Measurements from ENCODE around the gene BNC2.

Gene BNC2

GRCh38 chr9:16575142-16575985 lies 295.1 kb downstream of the BNC2 start:
- Histone ChIP-seq H3K27me3 (ENCODE audit: insufficient read depth, poor library complexity, severe bottlenecking) (no peaks in the 10 kb centered on the region), H3K27ac (replicated peaks) (no peak overlapping the region), H3K4me3 (replicated peaks; ENCODE audit: insufficient read depth, low read length) (no peak overlapping the region)
- no peak for TF ChIP-seq POLR2AphosphoS5 (IDR thresholded peaks at IDR 0.05; ENCODE audit: low read depth)
- TF ChIP-seq, protein P1, sequence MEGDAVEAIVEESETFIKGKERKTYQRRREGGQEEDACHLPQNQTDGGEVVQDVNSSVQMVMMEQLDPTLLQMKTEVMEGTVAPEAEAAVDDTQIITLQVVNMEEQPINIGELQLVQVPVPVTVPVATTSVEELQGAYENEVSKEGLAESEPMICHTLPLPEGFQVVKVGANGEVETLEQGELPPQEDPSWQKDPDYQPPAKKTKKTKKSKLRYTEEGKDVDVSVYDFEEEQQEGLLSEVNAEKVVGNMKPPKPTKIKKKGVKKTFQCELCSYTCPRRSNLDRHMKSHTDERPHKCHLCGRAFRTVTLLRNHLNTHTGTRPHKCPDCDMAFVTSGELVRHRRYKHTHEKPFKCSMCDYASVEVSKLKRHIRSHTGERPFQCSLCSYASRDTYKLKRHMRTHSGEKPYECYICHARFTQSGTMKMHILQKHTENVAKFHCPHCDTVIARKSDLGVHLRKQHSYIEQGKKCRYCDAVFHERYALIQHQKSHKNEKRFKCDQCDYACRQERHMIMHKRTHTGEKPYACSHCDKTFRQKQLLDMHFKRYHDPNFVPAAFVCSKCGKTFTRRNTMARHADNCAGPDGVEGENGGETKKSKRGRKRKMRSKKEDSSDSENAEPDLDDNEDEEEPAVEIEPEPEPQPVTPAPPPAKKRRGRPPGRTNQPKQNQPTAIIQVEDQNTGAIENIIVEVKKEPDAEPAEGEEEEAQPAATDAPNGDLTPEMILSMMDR (IDR thresholded peaks at IDR 0.05; ENCODE audit: insufficient read depth, low read length), result no peak
- no peak for TF ChIP-seq SPI1 (IDR thresholded peaks at IDR 0.05; ENCODE audit: borderline replicate concordance, low read depth)
- TF ChIP-seq GABPA (IDR thresholded peaks at IDR 0.05; ENCODE audit: low read depth), result no peak
- no peak for TF ChIP-seq REST (IDR thresholded peaks at IDR 0.05; ENCODE audit: insufficient replicate concordance, low read depth)
- no peak for DNase-seq (ENCODE audit: low read depth in 1 of 2, low spot score in 1 of 2)

DNA sequence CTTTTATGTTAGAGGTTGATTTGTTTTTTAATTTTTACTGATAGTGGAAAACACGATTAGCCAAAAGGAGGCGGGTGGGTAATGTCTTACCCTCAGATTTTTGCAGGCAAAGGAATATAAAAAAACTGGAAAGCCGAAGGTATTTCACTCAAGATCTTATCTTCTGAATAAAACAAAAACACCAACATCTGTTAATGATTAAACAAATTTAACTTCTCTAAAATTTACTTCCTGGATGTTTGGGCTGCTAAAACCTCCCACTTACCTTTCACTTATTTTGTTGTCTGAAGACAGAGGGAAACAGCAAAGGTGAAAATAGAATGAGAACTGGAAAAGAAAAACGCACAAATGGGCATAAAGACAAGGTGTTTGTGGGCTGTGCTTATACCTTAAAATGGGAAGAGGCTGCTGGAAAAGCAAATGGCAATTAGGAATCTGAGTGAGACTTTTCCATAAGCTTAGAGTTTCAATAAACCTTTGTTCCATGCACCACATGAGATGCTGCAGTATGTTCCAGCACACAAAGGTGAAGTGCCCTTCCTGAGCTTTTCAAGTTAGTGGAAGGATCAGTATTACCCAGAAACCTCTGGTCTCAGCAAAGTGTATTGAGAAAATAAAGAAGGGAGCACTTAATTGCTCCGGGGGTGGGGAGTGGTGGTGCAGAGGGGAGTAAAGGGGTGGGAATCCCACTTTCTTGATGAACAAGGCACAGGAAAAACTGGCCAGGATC lies 298.3 kb downstream of the BNC2 start:
- H3K4me3 ChIP-seq (replicated peaks; ENCODE audit: insufficient read depth, low read length), result no peak overlapping the region
- no peaks in the 10 kb centered on the region for H3K27me3 ChIP-seq (ENCODE audit: insufficient read depth, poor library complexity, severe bottlenecking)
- H3K27ac ChIP-seq (replicated peaks), result no peak overlapping the region
- TF ChIP-seq REST (IDR thresholded peaks at IDR 0.05; ENCODE audit: insufficient replicate concordance, low read depth) (no peak), SPI1 (IDR thresholded peaks at IDR 0.05; ENCODE audit: borderline replicate concordance, low read depth) (no peak), GABPA (IDR thresholded peaks at IDR 0.05; ENCODE audit: low read depth) (no peak), POLR2AphosphoS5 (IDR thresholded peaks at IDR 0.05; ENCODE audit: low read depth) (no peak)
- TF ChIP-seq, protein P1 (IDR thresholded peaks at IDR 0.05; ENCODE audit: insufficient read depth, low read length), result no peak
- DNase-seq (ENCODE audit: low read depth in 1 of 2, low spot score in 1 of 2), result no peak

DNA sequence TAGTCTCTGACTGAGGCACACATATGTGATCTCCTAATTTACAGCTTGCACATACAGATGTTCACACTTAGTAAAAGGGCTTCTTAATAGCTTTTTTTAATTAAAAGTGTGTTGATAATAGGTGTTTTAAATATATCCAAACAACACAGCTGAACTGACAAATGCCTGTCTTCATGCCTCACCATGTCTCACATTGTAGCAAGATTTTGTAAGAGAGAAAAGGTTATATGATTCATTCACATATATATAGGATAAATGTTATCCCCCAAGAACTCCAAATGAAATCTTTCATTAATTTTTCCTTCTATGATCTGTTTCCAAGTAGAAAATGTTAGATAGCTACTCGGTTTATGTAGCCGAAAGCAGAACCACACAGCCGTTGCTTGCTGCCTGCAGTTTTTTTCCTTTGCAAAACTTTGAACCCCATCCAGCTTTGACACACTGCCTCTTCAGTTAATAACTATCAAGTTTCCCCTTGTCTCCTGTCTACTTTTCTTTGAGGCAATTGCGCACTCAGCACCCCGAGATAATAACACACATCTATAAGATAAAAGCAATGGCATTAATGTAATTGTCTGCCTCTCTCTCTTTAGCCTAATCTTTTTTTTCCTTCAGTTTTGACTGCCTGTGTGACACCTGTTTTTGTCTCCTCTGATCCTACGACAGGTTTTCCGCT lies 299.2 kb downstream of the BNC2 start:
- DNase-seq (ENCODE audit: low read depth in 1 of 2, low spot score in 1 of 2), result no peak
- no peaks in the 10 kb centered on the region for H3K27me3 ChIP-seq (ENCODE audit: insufficient read depth, poor library complexity, severe bottlenecking)
- no peak overlapping the region for H3K27ac ChIP-seq (replicated peaks)
- no peak overlapping the region for H3K4me3 ChIP-seq (replicated peaks; ENCODE audit: insufficient read depth, low read length)
- TF ChIP-seq, protein P1 (IDR thresholded peaks at IDR 0.05; ENCODE audit: insufficient read depth, low read length), result no peak
- TF ChIP-seq GABPA (IDR thresholded peaks at IDR 0.05; ENCODE audit: low read depth) (no peak), SPI1 (IDR thresholded peaks at IDR 0.05; ENCODE audit: borderline replicate concordance, low read depth) (no peak), REST (IDR thresholded peaks at IDR 0.05; ENCODE audit: insufficient replicate concordance, low read depth) (no peak), POLR2AphosphoS5 (IDR thresholded peaks at IDR 0.05; ENCODE audit: low read depth) (no peak)
